A549 (cell line): ENCODE measurements around the gene MRPL53.

ENCODE experiments used
- BHLHE40 ChIP-seq: IDR thresholded peaks from 2 replicates; pipeline ENCODE4 v1.6.1; 2012; ENCODE audit warnings: low read depth, low read length, inconsistent platforms
- CTCF ChIP-seq: fragments of >200 bp; sonication (Bioruptor Twin); formaldehyde crosslinking; IDR thresholded peaks from 3 replicates; pipeline ENCODE4 v1.5.1; 2016
- EP300 ChIP-seq, 2 experiments: fragments of >200 bp; sonication (Bioruptor Twin); formaldehyde crosslinking; IDR thresholded peaks; 2 replicates in 1 of 2; 3 replicates in 1 of 2; pipeline ENCODE4 v1.6.1; 2016 to 2017
- GATA3 ChIP-seq: IDR thresholded peaks from 2 replicates; pipeline ENCODE4 v1.6.1; 2012; ENCODE audit warnings: borderline replicate concordance
- KDM1A ChIP-seq: fragments of 200-600 bp; sonication (generic); IDR thresholded peaks from 2 replicates; pipeline ENCODE4 v1.6.1; 2016; ENCODE audit warnings: low read depth, mild to moderate bottlenecking
- PBX3 ChIP-seq: IDR thresholded peaks from 2 replicates; pipeline ENCODE4 v1.6.1; 2012
- POLR2A ChIP-seq: IDR thresholded peaks from 2 replicates; pipeline ENCODE4 v1.6.1; 2012; ENCODE audit warnings: mild to moderate bottlenecking, low read length
- RAD21 ChIP-seq, 2 experiments: fragments of >200 bp in 1 of 2; sonication (Bioruptor Twin) in 1 of 2; formaldehyde crosslinking in 1 of 2; IDR thresholded peaks in 1 of 2; conservative IDR thresholded peaks in 1 of 2; 2 replicates in 1 of 2; 3 replicates in 1 of 2; pipeline ENCODE4 v1.6.1; 2012 to 2018; ENCODE audit warnings: inconsistent platforms in 1 of 2
- RFX5 ChIP-seq: fragments of 450-650 bp; IDR thresholded peaks from 2 replicates; pipeline ENCODE4 v1.7.1; 2014; ENCODE audit warnings: antibody characterized with exemption, mild to moderate bottlenecking, moderate library complexity
- TF ChIP-seq, protein P1 (sequence below): fragments of 450-650 bp; IDR thresholded peaks from 2 replicates; pipeline ENCODE4 v1.6.1; 2014; ENCODE audit warnings: antibody characterized with exemption
- TF ChIP-seq, protein P2 (sequence below): fragments of 250-450 bp; sonication (Bioruptor Pico); IDR thresholded peaks from 2 replicates; pipeline ENCODE4 v1.5.0; 2021; ENCODE audit warnings: mild to moderate bottlenecking, moderate library complexity, borderline replicate concordance

- TF ChIP-seq CTCF (no peak), POLR2A (no peak), GATA3 (no peak), RFX5 (no peak), EP300 (IDR thresholded peaks at IDR 0.05) (no peak), PBX3 (no peak), BHLHE40 (no peak), RAD21 (conservative IDR thresholded peaks at IDR 0.05 in 1 of 2, IDR thresholded peaks at IDR 0.05 in 1 of 2) (no peak), KDM1A (no peak)
- TF ChIP-seq, protein P1, sequence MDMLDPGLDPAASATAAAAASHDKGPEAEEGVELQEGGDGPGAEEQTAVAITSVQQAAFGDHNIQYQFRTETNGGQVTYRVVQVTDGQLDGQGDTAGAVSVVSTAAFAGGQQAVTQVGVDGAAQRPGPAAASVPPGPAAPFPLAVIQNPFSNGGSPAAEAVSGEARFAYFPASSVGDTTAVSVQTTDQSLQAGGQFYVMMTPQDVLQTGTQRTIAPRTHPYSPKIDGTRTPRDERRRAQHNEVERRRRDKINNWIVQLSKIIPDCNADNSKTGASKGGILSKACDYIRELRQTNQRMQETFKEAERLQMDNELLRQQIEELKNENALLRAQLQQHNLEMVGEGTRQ, result no peak
- TF ChIP-seq, protein P2, sequence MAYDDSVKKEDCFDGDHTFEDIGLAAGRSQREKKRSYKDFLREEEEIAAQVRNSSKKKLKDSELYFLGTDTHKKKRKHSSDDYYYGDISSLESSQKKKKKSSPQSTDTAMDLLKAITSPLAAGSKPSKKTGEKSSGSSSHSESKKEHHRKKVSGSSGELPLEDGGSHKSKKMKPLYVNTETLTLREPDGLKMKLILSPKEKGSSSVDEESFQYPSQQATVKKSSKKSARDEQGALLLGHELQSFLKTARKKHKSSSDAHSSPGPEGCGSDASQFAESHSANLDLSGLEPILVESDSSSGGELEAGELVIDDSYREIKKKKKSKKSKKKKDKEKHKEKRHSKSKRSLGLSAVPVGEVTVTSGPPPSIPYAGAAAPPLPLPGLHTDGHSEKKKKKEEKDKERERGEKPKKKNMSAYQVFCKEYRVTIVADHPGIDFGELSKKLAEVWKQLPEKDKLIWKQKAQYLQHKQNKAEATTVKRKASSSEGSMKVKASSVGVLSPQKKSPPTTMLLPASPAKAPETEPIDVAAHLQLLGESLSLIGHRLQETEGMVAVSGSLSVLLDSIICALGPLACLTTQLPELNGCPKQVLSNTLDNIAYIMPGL, result no peak
Observed at GRCh38 chr2:74436111-74436805, 36.2 kb downstream of the MRPL53 start.
